H1 (cell line): Measurements from ENCODE around the gene NAA25. TPM values are rescaled to one million over a fixed set of nuclear protein-coding genes. Genes with fewer than 3 reads are reported as not detected.

Experiments used
- BACH1 ChIP-seq: IDR thresholded peaks from 2 replicates; pipeline ENCODE4 v1.6.1; 2012; ENCODE audit warnings: low read length, improper control_type of control experiment
- FOSL1 ChIP-seq: IDR thresholded peaks from 2 replicates; pipeline ENCODE4 v1.6.1; 2011; ENCODE audit warnings: mild to moderate bottlenecking, low read depth, low read length, moderate library complexity; ENCODE audit not compliant: insufficient read depth
- GABPA ChIP-seq: IDR thresholded peaks from 2 replicates; pipeline ENCODE4 v1.6.1; 2011; ENCODE audit warnings: mild to moderate bottlenecking, low read length, moderate library complexity, borderline replicate concordance; ENCODE audit not compliant: insufficient read depth
- GTF2F1 ChIP-seq: IDR thresholded peaks from 2 replicates; pipeline ENCODE4 v1.6.1; 2012; ENCODE audit warnings: low read depth, low read length, improper control_type of control experiment, borderline replicate concordance
- KDM1A ChIP-seq: fragments of 200-600, 300-600 bp; sonication (generic); IDR thresholded peaks from 2 replicates; pipeline ENCODE4 v1.7.1; 2016; ENCODE audit warnings: mild to moderate bottlenecking, low read length, borderline replicate concordance
- MAX ChIP-seq: IDR thresholded peaks from 2 replicates; pipeline ENCODE4 v1.6.1; 2012; ENCODE audit warnings: inconsistent platforms
- POLR2AphosphoS5 ChIP-seq: IDR thresholded peaks from 2 replicates; pipeline ENCODE4 v1.6.1; 2011; ENCODE audit warnings: low read depth, low read length
- RXRA ChIP-seq: IDR thresholded peaks from 2 replicates; pipeline ENCODE4 v1.6.1; 2011; ENCODE audit warnings: low read depth, mild to moderate bottlenecking, low read length, moderate library complexity; ENCODE audit not compliant: insufficient read depth
- SIRT6 ChIP-seq: IDR thresholded peaks from one replicate; pipeline ENCODE4 v1.7.1; 2012; ENCODE audit warnings: low read length, inconsistent platforms
- SIX5 ChIP-seq: IDR thresholded peaks from 2 replicates; pipeline ENCODE4 v1.6.1; 2011; ENCODE audit warnings: mild to moderate bottlenecking, low read depth, low read length
- USF2 ChIP-seq: IDR thresholded peaks from 2 replicates; pipeline ENCODE4 v1.6.1; 2011; ENCODE audit warnings: low read length, improper control_type of control experiment
- polyA plus RNA-seq, 7 experiments: library from polyadenylated mRNA; depleted of rRNA in 3 of 7; stranded (reverse) in 5 of 7; unstranded in 2 of 7; fragments of >200 nt in 5 of 7; fragments of 200-250 nt in 2 of 7; gene quantifications; 1 replicate in 5 of 7; 2 replicates in 1 of 7; 4 replicates in 1 of 7; pipeline versions ENCODE4 v1.2.1 to v1.2.3, GENCODE V29; 2011 to 2013; ENCODE audit warnings: missing spikeins in 2 of 7, mixed read lengths in 2 of 7
- total RNA-seq: library from RNA; stranded (reverse); fragmentation: NEBNext Ultra II Directional; extraction: Animal tissue kit (Norgen Biotek cat#: 25700); gene quantifications from 2 replicates; pipeline ENCODE4 v1.2.1, GENCODE V29; 2021

The NAA25 gene
- total and polyA plus RNA-seq, 2 of the 8 experiments (the other 6 are each of a cell fraction or from before 2014, with no cell fraction given): 10.8 to 60.3 TPM

GRCh38 chr12:112125250-112125999, 16.8 kb upstream of the NAA25 start, which contains the start of gene TRAFD1 (continued):
- TF ChIP-seq GABPA (peak; percentile 81; the same call in 1 of the 2 replicates), SIRT6 (no peak), USF2 (no peak), SIX5 (no peak), MAX (no peak), FOSL1 (no peak), RXRA (no peak), GTF2F1 (no peak), POLR2AphosphoS5 (peak; percentile 92), KDM1A (no peak), BACH1 (no peak)
